HCT116 (cell line): ENCODE measurements around the gene PLXNC1. TPM values are rescaled to one million over a fixed set of nuclear protein-coding genes. Genes with fewer than 3 reads are reported as not detected.

Source experiments
- ATAC-seq: fragments of 200-7000 bp; cut with Tn5 transposase; 2 replicates; pipeline ENCODE4 v1.9.1; 2020; ENCODE audit warnings: mild to moderate bottlenecking, moderate library complexity
- BruUV-seq: library from RNA; stranded (reverse); fragments of 400-500 nt; replicated peaks from 2 replicates; lab custom pipeline; 2021; lab: Mats Ljungman, UMichigan
- CTCF ChIA-PET: fragments of 300-600 bp; sonication (Branson Sonifier 250); formaldehyde crosslinking; loops from one replicate; lab custom pipeline; 2021; ENCODE audit warnings: antibody characterized with exemption; lab: Charles Lee
- POLR2A ChIA-PET: fragments of 300-600, 350-600 bp; sonication (Branson Sonifier 250); formaldehyde crosslinking; loops from one replicate; lab custom pipeline; 2021; ENCODE audit warnings: antibody characterized with exemption; lab: Charles Lee
- RAD21 ChIA-PET, 2 experiments: fragments of 300-600 bp; sonication (Branson Sonifier 250); formaldehyde crosslinking; loops; one replicate each; lab custom pipeline; 2023; ENCODE audit warnings: low total read pairs in 2 of 2; ENCODE audit not compliant: uncharacterized antibody in 2 of 2, unreplicated experiment in 2 of 2, low non-redundant PET in 1 of 2; lab: Charles Lee
- DNase-seq: peaks from one replicate; pipeline ENCODE4 v3.0.0-alpha.2; 2010; ENCODE audit warnings: low read depth, low spot score
- H2AFZ ChIP-seq: fragments of 200-600 bp; shearing (Covaris generic), sonication (generic); 2 replicates; pipeline ENCODE4 v1.6.1; 2017; ENCODE audit warnings: low read depth, mixed run types, mixed read lengths, antibody characterized with exemption, low read length; ENCODE audit not compliant: poor library complexity, severe bottlenecking
- H3K27ac ChIP-seq: 2 replicates; pipeline ENCODE4 v1.5.1; 2012; ENCODE audit warnings: low read depth, low read length
- H3K27me3 ChIP-seq: fragments of 200-600 bp; sonication (generic); 2 replicates; pipeline ENCODE4 v1.6.1; 2016; ENCODE audit warnings: mixed run types, low read length, mixed read lengths; ENCODE audit not compliant: insufficient read depth
- H3K36me3 ChIP-seq, 2 experiments: fragments of 200-500 bp in 1 of 2; fragments of 200-600 bp in 1 of 2; sonication (Bioruptor generic) in 1 of 2; sonication (generic) in 1 of 2; 2 replicates each; pipeline versions ENCODE4 v1.5.1 to v1.6.1; 2014 to 2016; ENCODE audit warnings: low read length in 2 of 2, inconsistent platforms in 1 of 2, mixed read lengths in 1 of 2, mixed run types in 1 of 2; ENCODE audit not compliant: insufficient read depth in 2 of 2, control insufficient read depth in 1 of 2
- H3K4me1 ChIP-seq, 2 experiments: fragments of 200-600 bp in 1 of 2; sonication (generic) in 1 of 2; 2 replicates each; pipeline versions ENCODE4 v1.5.1 to v1.6.1; 2012 to 2017; ENCODE audit warnings: low read length in 2 of 2, inconsistent platforms in 1 of 2, mild to moderate bottlenecking in 1 of 2, mixed read lengths in 1 of 2, mixed run types in 1 of 2, moderate library complexity in 1 of 2; ENCODE audit not compliant: insufficient read depth in 2 of 2, control insufficient read depth in 1 of 2
- H3K4me2 ChIP-seq: fragments of 200-600 bp; sonication (generic); 2 replicates; pipeline ENCODE4 v1.6.1; 2017; ENCODE audit warnings: mixed run types, low read length, mixed read lengths
- H3K4me3 ChIP-seq, 2 experiments: fragments of 200-600 bp in 1 of 2; sonication (generic) in 1 of 2; replicated peaks in 1 of 2; 2 replicates each; pipeline ENCODE4 v1.5.1; 2011 to 2016; ENCODE audit warnings: low read length in 2 of 2, control low read depth in 1 of 2, low read depth in 1 of 2, mild to moderate bottlenecking in 1 of 2, mixed read lengths in 1 of 2, mixed run types in 1 of 2
- H3K79me2 ChIP-seq: fragments of 200-600 bp; sonication (generic); 2 replicates; pipeline ENCODE4 v1.6.1; 2017; ENCODE audit warnings: mild to moderate bottlenecking, mixed run types, low read length, moderate library complexity, mixed read lengths; ENCODE audit not compliant: insufficient read depth
- H3K9ac ChIP-seq: fragments of 200-600 bp; sonication (generic); 2 replicates; pipeline ENCODE4 v1.6.1; 2016; ENCODE audit warnings: low read length, mixed read lengths
- H3K9me2 ChIP-seq: fragments of 200-600 bp; sonication (generic), shearing (Covaris generic); 2 replicates; pipeline ENCODE4 v1.6.1; 2017; ENCODE audit warnings: mixed run types, mild to moderate bottlenecking, moderate library complexity; ENCODE audit not compliant: insufficient read depth
- H3K9me3 ChIP-seq, 2 experiments: fragments of 200-500 bp in 1 of 2; fragments of 200-600 bp in 1 of 2; sonication (Bioruptor generic) in 1 of 2; sonication (generic) in 1 of 2; 2 replicates each; pipeline ENCODE4 v1.6.1; 2014 to 2017; ENCODE audit warnings: low read length in 2 of 2, mixed read lengths in 2 of 2, inconsistent platforms in 1 of 2, low read depth in 1 of 2, mild to moderate bottlenecking in 1 of 2, mixed run types in 1 of 2, moderate library complexity in 1 of 2; ENCODE audit not compliant: control insufficient read depth in 1 of 2, insufficient read depth in 1 of 2
- H4K20me1 ChIP-seq: fragments of 200-600 bp; sonication (generic), shearing (Covaris generic); 2 replicates; pipeline ENCODE4 v1.6.1; 2017; ENCODE audit warnings: mixed run types, mild to moderate bottlenecking, moderate library complexity; ENCODE audit not compliant: insufficient read depth
- CEBPB ChIP-seq: IDR thresholded peaks from 2 replicates; pipeline ENCODE4 v1.6.1; 2012; ENCODE audit warnings: low read depth
- EGR1 ChIP-seq: IDR thresholded peaks from 2 replicates; pipeline ENCODE4 v1.6.1; 2012; ENCODE audit warnings: low read depth
- ELF1 ChIP-seq: IDR thresholded peaks from 2 replicates; pipeline ENCODE4 v1.6.1; 2012; ENCODE audit warnings: low read depth, borderline replicate concordance
- EZH2 ChIP-seq: fragments of 200-600 bp; sonication (generic); IDR thresholded peaks from 2 replicates; pipeline ENCODE4 v1.6.1; 2017; ENCODE audit warnings: antibody characterized with exemption, mixed run types
- FOSL1 ChIP-seq: IDR thresholded peaks from 2 replicates; pipeline ENCODE4 v1.6.1; 2012; ENCODE audit warnings: low read depth
- JUND ChIP-seq: IDR thresholded peaks from 2 replicates; pipeline ENCODE4 v1.6.1; 2012
- POLR2AphosphoS5 ChIP-seq: IDR thresholded peaks from 2 replicates; pipeline ENCODE4 v1.6.1; 2011; ENCODE audit warnings: mild to moderate bottlenecking, low read depth, low read length, moderate library complexity
- RAD21 ChIP-seq: IDR thresholded peaks from 2 replicates; pipeline ENCODE4 v1.6.1; 2012; ENCODE audit warnings: low read depth, mild to moderate bottlenecking
- SIN3A ChIP-seq: IDR thresholded peaks from 2 replicates; pipeline ENCODE4 v1.6.1; 2012; ENCODE audit warnings: low read depth
- SP1 ChIP-seq: IDR thresholded peaks from 2 replicates; pipeline ENCODE4 v1.6.1; 2012; ENCODE audit warnings: low read depth
- TCF7L2 ChIP-seq: IDR thresholded peaks from 2 replicates; pipeline ENCODE4 v1.7.0; 2011; ENCODE audit warnings: borderline replicate concordance, inconsistent platforms; ENCODE audit not compliant: insufficient read depth, insufficient read length; ENCODE audit errors: extremely low read depth
- YY1 ChIP-seq: IDR thresholded peaks from 2 replicates; pipeline ENCODE4 v1.6.1; 2011; ENCODE audit warnings: low read length, low read depth, moderate library complexity, mild to moderate bottlenecking; ENCODE audit not compliant: insufficient replicate concordance; ENCODE audit errors: extremely low read depth
- ZFX ChIP-seq: fragments of 450-650 bp; IDR thresholded peaks from 2 replicates; pipeline ENCODE4 v1.6.1; 2017
- ZNF274 ChIP-seq: fragments of 200-500 bp; sonication (Bioruptor generic); IDR thresholded peaks from 2 replicates; pipeline ENCODE4 v1.6.1; 2014; ENCODE audit warnings: mild to moderate bottlenecking, low read depth, low read length, inconsistent platforms
- intact Hi-C: fragments of 100-400 bp; cut with micrococcal nuclease; formaldehyde crosslinking; loops from 2 replicates; pipeline ENCODE4 v1.10.0; 2022
- total RNA-seq: library from RNA; stranded (reverse); gene quantifications from one replicate; pipeline ENCODE4 v1.2.1, GENCODE V29; 2021; ENCODE audit not compliant: unreplicated experiment
- TF ChIP-seq, protein P1 (sequence below), 3 experiments: fragments of 200-600 bp in 1 of 3; sonication (generic) in 1 of 3; IDR thresholded peaks in 2 of 3; conservative IDR thresholded peaks in 1 of 3; 2 replicates each; pipeline ENCODE4 v1.5.1; 2012 to 2017; ENCODE audit warnings: low read depth in 2 of 3, low read length in 2 of 3, antibody characterized with exemption in 1 of 3, borderline replicate concordance in 1 of 3, control low read depth in 1 of 3, mild to moderate bottlenecking in 1 of 3, mixed read lengths in 1 of 3, mixed run types in 1 of 3, moderate library complexity in 1 of 3; ENCODE audit not compliant: insufficient read depth in 1 of 3
- TF ChIP-seq, protein P2 (sequence below): IDR thresholded peaks from 2 replicates; pipeline ENCODE4 v1.6.1; 2012
- TF ChIP-seq, protein P3 (sequence below): IDR thresholded peaks from 2 replicates; pipeline ENCODE4 v1.6.1; 2012; ENCODE audit warnings: low read depth
- TF ChIP-seq, protein P4 (sequence below): IDR thresholded peaks from 2 replicates; pipeline ENCODE4 v1.6.1; 2012

PLXNC1 gene
- total RNA-seq, 1 experiment from 2014 or later: 0.25 TPM

DNA sequence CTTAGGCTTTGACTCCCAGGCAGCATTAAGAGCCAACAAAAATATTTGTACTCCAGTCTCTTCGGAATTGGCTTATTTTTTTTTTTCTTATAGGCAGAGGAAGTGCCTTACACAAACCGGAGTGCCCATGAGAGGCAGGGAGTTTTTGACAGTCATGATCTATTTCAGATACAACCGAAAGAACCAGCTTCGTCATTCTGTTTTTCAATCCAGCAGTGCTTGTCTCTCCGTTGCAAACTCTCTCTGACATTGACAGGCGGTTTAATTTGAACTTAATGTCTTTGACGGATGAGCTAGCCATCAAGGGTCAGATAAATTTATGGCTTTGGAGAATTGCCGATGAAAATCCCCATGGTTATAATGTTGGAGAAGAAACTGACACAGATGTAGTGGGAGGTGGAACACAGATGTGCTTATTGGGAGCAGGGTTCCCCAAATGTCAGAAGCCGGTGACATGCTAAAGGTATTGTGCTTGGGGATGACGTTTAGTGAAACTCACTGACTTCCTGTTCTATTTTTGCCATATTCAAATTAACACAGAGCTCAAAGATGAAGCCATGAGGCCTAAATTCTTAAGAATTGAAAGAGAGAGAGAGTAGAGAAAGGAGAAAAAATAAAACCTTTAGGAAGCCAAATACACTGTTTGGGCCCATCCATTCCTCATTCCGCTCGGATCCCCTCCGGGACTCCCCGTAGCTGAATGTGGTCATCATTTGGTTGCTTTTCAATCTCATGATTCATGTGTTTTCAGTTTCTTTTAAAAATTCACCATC, 59.7 kb downstream of the PLXNC1 start:
- Histone ChIP-seq H3K79me2 (no peaks in the 10 kb centered on the region), H3K27me3 (no peaks in the 10 kb centered on the region), H4K20me1 (no peaks in the 10 kb centered on the region), H3K4me3 (no peak overlapping the region), H3K27ac (no peak overlapping the region), H3K9me2 (no peaks in the 10 kb centered on the region), H3K9ac (no peak overlapping the region), H3K4me2 (no peak overlapping the region), H3K4me1 (no peaks in the 10 kb centered on the region), H3K9me3 (no peaks in the 10 kb centered on the region), H2AFZ (no peak overlapping the region), H3K36me3 (no peaks in the 10 kb centered on the region)
- ATAC-seq (no peak), DNase-seq (no peak)
- ChIA-PET POLR2A (no interaction called here), RAD21 (no interaction called here), CTCF (interaction anchor here (1.2 kb wide), 1 partner anchor 12 kb away, joined by 3 read pairs; no protein-coding TSS in a partner anchor)
- intact Hi-C loops: no loop called here
- no TSS peak for BruUV-seq
- TF ChIP-seq FOSL1: no peak
- no peak for TF ChIP-seq EZH2
- TF ChIP-seq SP1: no peak
- no peak for TF ChIP-seq ELF1
- no peak for TF ChIP-seq POLR2AphosphoS5
- no peak for TF ChIP-seq ZNF274
- no peak for TF ChIP-seq CEBPB
- TF ChIP-seq JUND: no peak
- no peak for TF ChIP-seq RAD21
- no peak for TF ChIP-seq TCF7L2
- TF ChIP-seq, protein P1, sequence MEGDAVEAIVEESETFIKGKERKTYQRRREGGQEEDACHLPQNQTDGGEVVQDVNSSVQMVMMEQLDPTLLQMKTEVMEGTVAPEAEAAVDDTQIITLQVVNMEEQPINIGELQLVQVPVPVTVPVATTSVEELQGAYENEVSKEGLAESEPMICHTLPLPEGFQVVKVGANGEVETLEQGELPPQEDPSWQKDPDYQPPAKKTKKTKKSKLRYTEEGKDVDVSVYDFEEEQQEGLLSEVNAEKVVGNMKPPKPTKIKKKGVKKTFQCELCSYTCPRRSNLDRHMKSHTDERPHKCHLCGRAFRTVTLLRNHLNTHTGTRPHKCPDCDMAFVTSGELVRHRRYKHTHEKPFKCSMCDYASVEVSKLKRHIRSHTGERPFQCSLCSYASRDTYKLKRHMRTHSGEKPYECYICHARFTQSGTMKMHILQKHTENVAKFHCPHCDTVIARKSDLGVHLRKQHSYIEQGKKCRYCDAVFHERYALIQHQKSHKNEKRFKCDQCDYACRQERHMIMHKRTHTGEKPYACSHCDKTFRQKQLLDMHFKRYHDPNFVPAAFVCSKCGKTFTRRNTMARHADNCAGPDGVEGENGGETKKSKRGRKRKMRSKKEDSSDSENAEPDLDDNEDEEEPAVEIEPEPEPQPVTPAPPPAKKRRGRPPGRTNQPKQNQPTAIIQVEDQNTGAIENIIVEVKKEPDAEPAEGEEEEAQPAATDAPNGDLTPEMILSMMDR (IDR thresholded peaks at IDR 0.05 in 2 of 3, conservative IDR thresholded peaks at IDR 0.05 in 1 of 3; ENCODE audit: borderline replicate concordance in 1 of 3, insufficient read depth in 1 of 3, low read depth in 2 of 3, low read length in 2 of 3): no peak
- TF ChIP-seq, protein P2, sequence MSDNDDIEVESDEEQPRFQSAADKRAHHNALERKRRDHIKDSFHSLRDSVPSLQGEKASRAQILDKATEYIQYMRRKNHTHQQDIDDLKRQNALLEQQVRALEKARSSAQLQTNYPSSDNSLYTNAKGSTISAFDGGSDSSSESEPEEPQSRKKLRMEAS: no peak
- no peak for TF ChIP-seq EGR1
- TF ChIP-seq, protein P3, sequence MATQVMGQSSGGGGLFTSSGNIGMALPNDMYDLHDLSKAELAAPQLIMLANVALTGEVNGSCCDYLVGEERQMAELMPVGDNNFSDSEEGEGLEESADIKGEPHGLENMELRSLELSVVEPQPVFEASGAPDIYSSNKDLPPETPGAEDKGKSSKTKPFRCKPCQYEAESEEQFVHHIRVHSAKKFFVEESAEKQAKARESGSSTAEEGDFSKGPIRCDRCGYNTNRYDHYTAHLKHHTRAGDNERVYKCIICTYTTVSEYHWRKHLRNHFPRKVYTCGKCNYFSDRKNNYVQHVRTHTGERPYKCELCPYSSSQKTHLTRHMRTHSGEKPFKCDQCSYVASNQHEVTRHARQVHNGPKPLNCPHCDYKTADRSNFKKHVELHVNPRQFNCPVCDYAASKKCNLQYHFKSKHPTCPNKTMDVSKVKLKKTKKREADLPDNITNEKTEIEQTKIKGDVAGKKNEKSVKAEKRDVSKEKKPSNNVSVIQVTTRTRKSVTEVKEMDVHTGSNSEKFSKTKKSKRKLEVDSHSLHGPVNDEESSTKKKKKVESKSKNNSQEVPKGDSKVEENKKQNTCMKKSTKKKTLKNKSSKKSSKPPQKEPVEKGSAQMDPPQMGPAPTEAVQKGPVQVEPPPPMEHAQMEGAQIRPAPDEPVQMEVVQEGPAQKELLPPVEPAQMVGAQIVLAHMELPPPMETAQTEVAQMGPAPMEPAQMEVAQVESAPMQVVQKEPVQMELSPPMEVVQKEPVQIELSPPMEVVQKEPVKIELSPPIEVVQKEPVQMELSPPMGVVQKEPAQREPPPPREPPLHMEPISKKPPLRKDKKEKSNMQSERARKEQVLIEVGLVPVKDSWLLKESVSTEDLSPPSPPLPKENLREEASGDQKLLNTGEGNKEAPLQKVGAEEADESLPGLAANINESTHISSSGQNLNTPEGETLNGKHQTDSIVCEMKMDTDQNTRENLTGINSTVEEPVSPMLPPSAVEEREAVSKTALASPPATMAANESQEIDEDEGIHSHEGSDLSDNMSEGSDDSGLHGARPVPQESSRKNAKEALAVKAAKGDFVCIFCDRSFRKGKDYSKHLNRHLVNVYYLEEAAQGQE: no peak
- no peak for TF ChIP-seq SIN3A
- no peak for TF ChIP-seq YY1
- no peak for TF ChIP-seq ZFX
- TF ChIP-seq, protein P4, sequence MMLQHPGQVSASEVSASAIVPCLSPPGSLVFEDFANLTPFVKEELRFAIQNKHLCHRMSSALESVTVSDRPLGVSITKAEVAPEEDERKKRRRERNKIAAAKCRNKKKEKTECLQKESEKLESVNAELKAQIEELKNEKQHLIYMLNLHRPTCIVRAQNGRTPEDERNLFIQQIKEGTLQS: no peak
